GM19043 (cell line): Measurements from ENCODE around the gene MFNG.

Experiments used
- ATAC-seq: cut with Tn5 transposase; IDR thresholded peaks from one replicate; pipeline ENCODE4 v1.9.1; 2021; ENCODE audit warnings: low read depth; ENCODE audit not compliant: unreplicated experiment

Gene MFNG

DNA sequence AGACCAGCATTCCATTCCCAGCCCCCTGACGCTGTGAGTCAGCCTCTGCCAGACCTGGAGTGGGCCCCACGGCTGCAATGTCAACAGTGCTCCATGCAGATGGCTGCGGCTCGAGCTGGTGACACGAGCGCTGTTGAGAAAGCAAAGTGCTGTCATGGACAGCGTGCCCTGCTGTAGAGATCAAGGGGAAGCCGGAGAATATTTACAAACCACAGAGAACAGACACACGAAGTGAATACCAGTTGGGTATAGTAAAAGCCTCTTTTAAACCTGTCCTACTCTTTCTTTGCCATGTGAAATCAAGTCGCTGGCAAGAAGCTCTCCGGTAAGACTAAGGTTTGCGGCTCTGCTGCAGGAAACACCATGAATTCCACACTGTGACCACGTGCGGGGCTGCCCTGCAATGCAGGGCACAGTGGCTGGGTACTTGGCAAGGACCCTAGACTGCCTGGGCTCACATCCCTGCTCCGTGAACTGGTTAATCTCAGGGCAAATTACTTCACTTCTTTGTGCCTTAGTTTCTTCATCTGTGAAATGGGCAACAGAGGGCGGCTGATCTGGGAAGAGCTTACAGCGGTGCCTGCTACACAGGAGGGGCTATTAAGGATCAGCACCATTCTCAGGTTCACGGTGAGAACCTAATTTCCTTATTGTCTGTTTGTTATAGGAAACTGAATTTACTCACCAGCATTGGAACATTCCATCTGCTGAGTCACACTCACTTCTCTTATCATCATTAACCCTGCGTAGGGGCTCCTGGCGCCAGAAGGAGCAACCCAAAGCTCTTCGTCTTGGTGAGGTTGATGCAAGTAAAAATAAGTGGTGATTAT lies 31.1 kb downstream of the MFNG start:
- no peak for ATAC-seq

DNA sequence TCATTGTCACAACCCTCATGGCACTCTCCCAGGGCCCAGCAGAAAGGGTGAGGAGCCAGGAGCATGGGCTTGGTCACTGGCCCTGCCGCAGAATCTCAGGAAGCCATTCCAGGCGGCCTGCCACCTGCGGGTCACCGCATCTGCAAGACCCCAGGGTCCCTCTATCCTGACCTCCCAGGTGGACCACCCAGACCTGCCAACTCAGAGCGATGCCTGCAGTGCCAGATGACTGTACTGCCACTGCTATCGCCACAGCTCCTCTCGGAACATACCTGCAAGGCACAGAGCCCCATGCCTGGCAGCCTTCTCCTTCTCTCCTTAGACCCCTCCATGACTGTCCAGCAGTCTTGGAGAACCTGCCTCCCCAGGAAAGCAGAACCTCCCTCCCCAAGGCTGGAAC lies 32.5 kb downstream of the MFNG start:
- no peak for ATAC-seq

DNA sequence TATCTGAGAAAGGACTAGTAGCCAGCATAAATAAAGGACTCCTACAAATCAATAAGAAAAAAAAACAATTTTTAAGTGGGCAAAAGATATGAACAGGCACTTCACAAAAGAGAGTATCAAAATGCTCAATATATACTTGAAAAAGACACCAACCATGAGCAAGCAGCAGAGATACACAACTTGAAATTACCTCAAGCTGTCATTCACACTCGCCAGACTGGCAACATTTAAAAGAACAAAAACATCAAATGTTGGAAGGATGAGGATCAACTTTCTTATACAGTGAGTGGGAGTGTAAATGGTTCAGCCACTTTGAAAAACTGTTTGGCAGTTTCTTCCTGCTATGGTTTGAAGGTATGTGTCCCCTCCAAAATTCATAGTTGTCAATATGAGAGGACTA lies 35.0 kb downstream of the MFNG start:
- ATAC-seq: no peak

DNA sequence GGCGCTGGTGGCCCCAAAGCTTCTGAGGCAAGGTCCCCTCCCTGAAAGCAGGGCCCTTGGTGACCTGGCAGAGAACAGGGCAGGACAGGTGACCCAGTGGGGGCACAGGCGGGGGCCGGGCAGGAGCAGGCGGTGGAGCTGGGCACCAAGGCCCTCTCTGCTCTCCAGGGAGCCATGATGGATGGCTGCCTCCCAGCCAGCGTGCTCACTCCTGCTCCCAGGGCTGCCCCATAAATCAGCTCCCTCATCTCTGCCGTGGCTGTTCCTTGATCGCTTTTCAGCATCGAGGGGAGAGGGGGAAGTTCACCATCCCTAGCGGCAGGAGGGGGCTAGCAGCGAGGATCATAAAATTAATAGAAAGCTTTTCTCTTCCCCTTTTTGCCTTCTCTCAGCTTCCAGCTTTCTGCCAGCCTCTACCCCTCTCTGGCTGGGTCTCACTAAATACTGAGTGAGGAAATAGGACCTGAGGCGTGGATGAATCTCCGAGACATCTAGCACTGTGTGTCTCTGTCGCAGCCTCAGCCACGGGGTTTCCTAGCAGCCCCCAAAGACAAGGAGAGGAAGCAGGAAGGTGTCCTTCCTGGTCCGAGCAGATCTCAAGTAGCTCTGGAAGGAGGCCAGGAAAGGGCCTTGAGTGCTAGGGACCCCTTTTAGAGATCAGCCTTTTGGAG lies 36.7 kb downstream of the MFNG start:
- ATAC-seq: no peak

GRCh38 chr22:37448516-37449127 lies 37.6 kb downstream of the MFNG start:
- no peak for ATAC-seq

GRCh38 chr22:37445501-37445900 lies 40.7 kb downstream of the MFNG start:
- no peak for ATAC-seq

DNA sequence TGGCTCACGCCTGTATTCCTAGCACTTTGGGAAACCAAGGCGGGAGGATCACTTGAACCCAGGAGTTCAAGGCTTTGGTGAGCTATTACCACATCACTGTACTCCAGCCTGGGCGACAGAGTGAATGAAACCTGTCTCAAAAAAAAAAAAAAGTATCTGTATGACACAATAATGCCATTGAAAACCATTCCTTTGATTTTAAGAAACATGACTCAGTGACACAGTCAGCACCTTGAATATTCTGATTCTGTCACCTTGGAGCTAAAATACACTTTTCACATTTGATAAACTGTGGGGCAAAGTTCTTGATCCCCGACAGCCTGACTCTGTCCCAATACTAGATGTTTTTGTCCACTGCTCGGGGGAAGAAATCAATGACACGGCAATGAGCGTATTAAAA lies 42.2 kb downstream of the MFNG start:
- ATAC-seq: no peak

DNA sequence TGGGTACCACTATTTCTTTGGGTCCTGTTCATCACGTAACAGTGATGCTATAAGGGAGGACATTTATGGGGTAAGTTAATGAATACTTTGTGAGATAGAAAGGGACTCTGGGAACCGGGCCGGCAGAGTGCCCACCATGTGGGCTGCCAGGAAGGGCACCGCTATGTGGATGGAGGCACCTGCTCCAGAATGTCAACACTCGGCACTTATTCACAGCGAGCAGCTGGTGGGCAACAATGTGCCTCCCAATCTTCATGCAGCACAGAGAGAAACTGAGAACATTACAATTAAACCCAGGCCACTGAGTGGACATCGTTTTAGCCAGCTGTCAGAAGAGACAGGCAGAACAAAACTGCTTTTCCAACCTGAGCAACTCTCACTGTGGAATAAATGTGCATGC lies 43.1 kb downstream of the MFNG start:
- ATAC-seq: no peak

DNA sequence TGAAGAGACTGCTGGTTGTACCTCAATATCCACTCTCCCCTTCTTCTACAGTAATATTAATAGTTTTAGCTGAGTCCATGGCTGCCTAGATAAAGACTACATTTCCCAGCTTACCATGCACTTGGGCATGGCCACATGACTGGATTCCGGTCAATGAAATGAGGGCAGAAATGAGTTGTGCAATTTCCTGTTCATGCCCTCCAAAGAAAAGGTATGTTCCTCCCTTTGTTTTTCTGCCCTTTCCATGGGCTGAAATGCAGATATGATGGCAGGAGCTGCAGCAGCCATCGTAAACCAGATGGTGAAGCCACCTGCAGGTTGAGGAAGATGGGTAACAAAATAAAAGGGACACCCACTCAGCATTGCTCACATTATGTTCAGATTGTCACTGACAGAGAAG lies 43.6 kb downstream of the MFNG start:
- no peak for ATAC-seq

- ATAC-seq: no peak
Observed at GRCh38 chr22:37442135-37442534, 44.0 kb downstream of the MFNG start.

GRCh38 chr22:37440875-37441274 lies 45.3 kb downstream of the MFNG start:
- ATAC-seq: no peak

DNA sequence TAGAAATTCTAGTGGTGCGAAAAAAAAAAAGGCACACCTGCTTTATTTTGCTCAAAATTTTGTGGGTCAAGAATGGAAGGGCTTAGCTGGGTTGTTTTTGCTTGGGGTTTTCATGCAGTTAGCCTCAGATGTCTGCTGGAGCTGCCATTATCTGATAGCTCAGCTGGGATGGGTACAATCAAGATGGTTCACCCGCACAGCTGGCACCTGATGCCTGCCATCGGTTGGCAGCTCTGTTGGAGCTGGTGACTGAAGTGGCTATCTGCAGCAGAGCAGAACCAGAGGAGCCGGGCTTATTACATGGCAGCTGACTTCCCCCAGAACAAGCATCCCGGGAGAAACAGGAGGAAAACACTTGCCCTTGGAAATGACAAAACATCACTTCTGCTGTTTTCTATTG lies 46.8 kb downstream of the MFNG start:
- ATAC-seq: no peak

DNA sequence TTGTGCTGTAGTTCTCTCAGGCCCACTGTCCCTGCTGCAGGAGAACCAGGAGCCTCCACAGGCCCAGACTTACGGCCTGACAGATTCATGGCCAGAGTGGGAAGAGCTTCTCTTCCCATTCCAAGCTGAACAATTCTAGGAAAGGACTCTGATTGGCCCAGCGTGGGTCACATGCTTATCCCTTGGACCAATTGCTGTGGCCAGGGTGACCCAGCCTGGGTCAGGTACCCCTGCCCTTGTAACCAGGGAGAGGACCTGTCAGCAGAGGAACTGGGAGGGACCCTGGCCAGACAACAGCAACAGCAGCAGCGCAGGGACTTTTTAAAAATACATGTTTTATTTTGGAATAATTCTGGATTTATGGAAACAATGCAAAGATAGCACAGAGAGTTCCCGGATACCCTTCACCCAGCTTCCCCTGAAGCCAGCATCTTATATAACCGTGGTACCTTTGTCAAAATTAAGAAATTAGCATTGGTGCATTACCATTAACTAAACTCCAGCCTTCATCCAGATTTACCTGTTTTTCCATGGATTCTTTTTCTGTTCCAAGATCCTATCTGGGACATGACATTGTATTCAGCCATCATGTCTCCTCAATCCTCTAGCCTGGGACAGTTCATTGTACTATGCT lies 50.1 kb downstream of the MFNG start:
- ATAC-seq: no peak

DNA sequence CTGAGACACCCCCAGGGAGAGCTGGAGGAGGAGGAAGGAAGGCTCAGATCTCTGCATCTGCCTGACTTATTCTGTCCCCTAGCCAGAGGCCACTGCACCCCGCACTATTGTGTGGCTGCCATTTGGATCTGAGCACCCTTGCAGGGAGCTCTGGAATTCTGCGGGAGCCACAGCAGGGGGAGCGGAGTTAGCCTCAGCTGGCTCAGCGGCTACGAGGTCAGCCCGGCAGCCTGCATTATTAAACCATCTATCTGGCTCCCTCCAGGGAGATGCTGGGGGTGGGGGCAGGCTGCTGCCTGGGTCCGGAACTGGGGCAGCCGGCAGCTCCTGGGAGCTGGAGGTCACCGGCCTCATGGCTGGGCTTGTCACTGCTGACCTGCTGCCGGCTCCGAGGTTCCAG lies 52.4 kb downstream of the MFNG start:
- no peak for ATAC-seq

GRCh38 chr22:37432708-37433054 lies 53.5 kb downstream of the MFNG start:
- no peak for ATAC-seq

- ATAC-seq: no peak
Observed at GRCh38 chr22:37431801-37432707, 54.1 kb downstream of the MFNG start.

DNA sequence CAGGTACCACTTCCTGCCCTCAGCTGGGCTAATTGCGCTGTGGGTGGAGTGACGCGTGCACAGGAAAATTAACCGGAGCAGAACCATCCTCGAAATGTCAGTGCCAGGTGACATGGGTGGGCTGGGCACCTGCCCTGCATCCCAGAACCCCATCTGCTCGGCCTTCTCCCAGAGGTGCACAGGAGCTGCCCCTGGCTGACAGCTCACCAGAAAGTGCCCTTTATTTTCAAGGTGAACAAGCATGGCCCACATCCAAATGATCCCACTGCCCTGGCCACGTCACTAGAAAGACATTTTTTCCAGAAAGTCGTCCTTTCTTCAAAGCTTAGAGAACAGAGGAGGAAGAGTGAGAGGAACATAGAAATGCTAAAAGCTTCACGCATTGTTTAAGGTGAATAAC lies 54.8 kb downstream of the MFNG start:
- no peak for ATAC-seq

- ATAC-seq: no peak
Observed at GRCh38 chr22:37430941-37431340, 55.2 kb downstream of the MFNG start.

DNA sequence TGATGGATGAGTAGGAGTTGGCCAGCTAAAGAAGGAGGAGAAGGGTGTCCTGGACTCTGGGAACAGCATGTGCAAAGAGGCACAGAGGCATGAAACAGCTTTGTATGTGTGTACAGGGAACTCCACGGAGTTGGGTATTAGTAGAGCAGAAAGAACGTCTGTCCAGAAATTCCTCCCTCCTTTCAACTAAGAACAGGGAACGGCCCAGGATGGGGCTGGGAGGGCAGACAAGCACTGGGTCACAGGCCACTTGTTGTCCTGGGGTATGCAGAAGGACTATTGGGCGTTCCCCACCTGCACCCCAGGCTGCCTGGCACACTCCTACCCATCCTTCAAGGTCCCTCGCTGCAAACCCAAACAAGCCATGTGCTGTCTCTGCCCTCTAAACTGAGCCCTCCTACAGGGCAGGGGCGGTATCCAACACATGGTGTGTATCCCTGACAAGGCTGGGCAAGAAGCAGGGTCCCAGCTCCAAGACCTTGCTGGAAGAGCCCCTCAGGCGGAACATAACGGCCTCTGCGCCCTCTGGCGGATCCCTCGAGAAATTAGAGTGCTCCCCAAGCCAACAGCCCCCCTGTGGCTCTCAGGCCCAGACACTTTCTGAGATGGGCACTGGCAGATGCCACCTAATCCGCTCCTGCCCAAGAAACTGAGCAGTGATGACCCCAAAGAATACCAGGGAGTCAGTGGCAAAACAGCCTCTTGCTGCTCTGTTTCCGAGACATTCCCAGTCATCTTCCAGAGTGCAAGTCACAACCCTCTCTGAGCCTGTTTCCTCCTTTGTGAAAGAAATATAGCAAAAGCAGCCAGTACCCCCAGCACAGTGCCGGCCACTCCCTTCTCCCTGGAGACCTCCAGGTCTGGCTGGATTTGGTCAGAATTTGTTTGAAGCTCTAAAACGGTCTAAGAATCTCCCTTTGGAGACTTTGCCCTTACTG lies 57.3 kb downstream of the MFNG start:
- ATAC-seq: no peak
